PC-3 (cell line): Measurements from ENCODE around the gene DET1. TPM values are rescaled to one million over a fixed set of nuclear protein-coding genes. Genes with fewer than 3 reads are reported as not detected.

ENCODE experiments used
- ATAC-seq: fragments of 200-7000 bp; cut with Tn5 transposase; 2 replicates; pipeline ENCODE4 v1.9.1; 2020; ENCODE audit warnings: mild to moderate bottlenecking, moderate library complexity
- BruUV-seq: library from RNA; stranded (reverse); fragments of 400-500 nt; replicated peaks from 2 replicates; lab custom pipeline; 2021; lab: Mats Ljungman, UMichigan
- CTCF ChIA-PET: fragments of 300-600 bp; sonication (Branson Sonifier 250); formaldehyde crosslinking; loops from one replicate; lab custom pipeline; 2022; ENCODE audit warnings: antibody characterized with exemption; lab: Charles Lee
- POLR2A ChIA-PET: fragments of 300-600 bp; sonication (Branson Sonifier 250); formaldehyde crosslinking; loops from one replicate; lab custom pipeline; 2022; ENCODE audit warnings: antibody characterized with exemption; ENCODE audit not compliant: unreplicated experiment; lab: Charles Lee
- DNase-seq: peaks from one replicate; pipeline ENCODE4 v3.0.0-alpha.2; 2015
- H2AFZ ChIP-seq: fragments of 300-600 bp; sonication (generic); 2 replicates; pipeline ENCODE4 v1.6.0; 2016; ENCODE audit warnings: antibody characterized with exemption, low read length
- H3F3A ChIP-seq: fragments of 300-600 bp; sonication (generic); one replicate; pipeline ENCODE4 v1.6.0; 2017; ENCODE audit warnings: antibody characterized with exemption, low read length, control low read depth, mild to moderate bottlenecking; ENCODE audit not compliant: unreplicated experiment
- H3K27ac ChIP-seq: fragments of 300-600 bp; sonication (generic); 2 replicates; pipeline ENCODE4 v1.5.1; 2016; ENCODE audit warnings: mild to moderate bottlenecking, low read length
- H3K27me3 ChIP-seq: fragments of 300-600 bp; sonication (generic); 2 replicates; pipeline ENCODE4 v1.6.1; 2016; ENCODE audit warnings: low read length, mixed read lengths
- H3K36me3 ChIP-seq: fragments of 300-600 bp; sonication (generic); 2 replicates; pipeline ENCODE4 v1.6.1; 2016; ENCODE audit warnings: low read depth, mixed run types, low read length, mixed read lengths
- H3K4me1 ChIP-seq: fragments of 300-600 bp; sonication (generic); 2 replicates; pipeline ENCODE4 v1.5.1; 2016; ENCODE audit warnings: low read length; ENCODE audit not compliant: insufficient read depth
- H3K4me2 ChIP-seq: fragments of 300-600 bp; sonication (generic); 2 replicates; pipeline ENCODE4 v1.6.0; 2016; ENCODE audit warnings: low read length
- H3K4me3 ChIP-seq: fragments of 300-600 bp; sonication (generic); 2 replicates; pipeline ENCODE4 v1.5.1; 2016; ENCODE audit warnings: mild to moderate bottlenecking, low read length, mixed read lengths
- H3K79me2 ChIP-seq: fragments of 300-600 bp; sonication (generic); 2 replicates; pipeline ENCODE4 v1.6.1; 2017; ENCODE audit warnings: low read length, mixed read lengths
- H3K9ac ChIP-seq: fragments of 300-600 bp; sonication (generic); 2 replicates; pipeline ENCODE4 v1.6.0; 2016; ENCODE audit warnings: mild to moderate bottlenecking, low read length
- H3K9me2 ChIP-seq: fragments of 300-600 bp; sonication (generic); replicated peaks from 2 replicates; pipeline ENCODE4 v1.6.1; 2016; ENCODE audit warnings: mixed run types, low read length, mixed read lengths
- H3K9me3 ChIP-seq: fragments of 300-600 bp; sonication (generic); 2 replicates; pipeline ENCODE4 v1.6.1; 2016; ENCODE audit warnings: low read length, mixed read lengths
- H4K20me1 ChIP-seq: fragments of 300-600 bp; sonication (generic); 2 replicates; pipeline ENCODE4 v1.6.1; 2016; ENCODE audit warnings: low read length, mixed read lengths
- EZH2 ChIP-seq: fragments of 300-600 bp; sonication (generic); IDR thresholded peaks from one replicate; pipeline ENCODE4 v1.6.1; 2017; ENCODE audit warnings: antibody characterized with exemption, mild to moderate bottlenecking, low read length; ENCODE audit not compliant: unreplicated experiment
- EZH2phosphoT487 ChIP-seq: fragments of 300-600 bp; sonication (generic); IDR thresholded peaks from 2 replicates; pipeline ENCODE4 v1.6.1; 2018; ENCODE audit warnings: mild to moderate bottlenecking, antibody characterized with exemption, low read length, borderline replicate concordance
- intact Hi-C: fragments of 100-400 bp; cut with micrococcal nuclease; formaldehyde crosslinking; loops from 2 replicates; pipeline ENCODE4 v1.9.0; 2023
- total RNA-seq: library from RNA; depleted of rRNA; stranded (reverse); fragments of >200 nt; gene quantifications from 2 replicates; pipeline ENCODE4 v1.2.3, GENCODE V29; 2014
- TF ChIP-seq, protein P1 (sequence below): fragments of 300-600 bp; sonication (generic); conservative IDR thresholded peaks from 2 replicates; pipeline ENCODE4 v1.5.1; 2017; ENCODE audit warnings: antibody characterized with exemption, low read depth, mild to moderate bottlenecking, low read length

The DET1 gene
- total RNA-seq, 1 experiment from 2014 or later = 1.6 TPM

DNA sequence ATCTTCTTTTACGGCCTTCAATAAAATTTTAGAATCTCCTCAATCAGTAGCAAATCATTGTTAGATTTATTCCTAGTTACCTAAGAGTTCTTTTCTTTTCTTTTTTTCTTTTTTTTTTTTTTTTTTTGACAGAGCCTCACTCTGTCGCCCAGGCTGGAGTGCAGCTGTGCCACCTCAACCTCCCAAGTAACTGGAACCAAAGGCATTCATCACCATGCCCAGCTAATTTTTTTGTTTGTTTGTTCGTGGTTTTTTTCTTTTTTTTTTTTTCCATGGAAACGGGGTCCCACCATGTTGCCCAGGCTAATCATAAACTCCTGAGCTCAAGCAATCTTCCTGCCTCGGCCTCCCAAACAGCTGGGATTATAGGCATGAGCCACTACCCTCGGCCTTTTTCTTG, 44.3 kb upstream of the DET1 start:
- no peak for ATAC-seq
- DNase-seq = no peak
- peaks cover 20% of the 10 kb centered on the region; the same call in 1 of the 2 replicates for H3K27me3 ChIP-seq
- no peaks in the 10 kb centered on the region for H4K20me1 ChIP-seq
- no peaks in the 10 kb centered on the region for H3F3A ChIP-seq
- peaks cover 11% of the 10 kb centered on the region; the same call in 1 of the 2 replicates for H3K4me1 ChIP-seq
- ChIA-PET CTCF (no interaction called here), POLR2A (no interaction called here)
- TF ChIP-seq EZH2 (no peak), EZH2phosphoT487 (no peak)
- TF ChIP-seq, protein P1, sequence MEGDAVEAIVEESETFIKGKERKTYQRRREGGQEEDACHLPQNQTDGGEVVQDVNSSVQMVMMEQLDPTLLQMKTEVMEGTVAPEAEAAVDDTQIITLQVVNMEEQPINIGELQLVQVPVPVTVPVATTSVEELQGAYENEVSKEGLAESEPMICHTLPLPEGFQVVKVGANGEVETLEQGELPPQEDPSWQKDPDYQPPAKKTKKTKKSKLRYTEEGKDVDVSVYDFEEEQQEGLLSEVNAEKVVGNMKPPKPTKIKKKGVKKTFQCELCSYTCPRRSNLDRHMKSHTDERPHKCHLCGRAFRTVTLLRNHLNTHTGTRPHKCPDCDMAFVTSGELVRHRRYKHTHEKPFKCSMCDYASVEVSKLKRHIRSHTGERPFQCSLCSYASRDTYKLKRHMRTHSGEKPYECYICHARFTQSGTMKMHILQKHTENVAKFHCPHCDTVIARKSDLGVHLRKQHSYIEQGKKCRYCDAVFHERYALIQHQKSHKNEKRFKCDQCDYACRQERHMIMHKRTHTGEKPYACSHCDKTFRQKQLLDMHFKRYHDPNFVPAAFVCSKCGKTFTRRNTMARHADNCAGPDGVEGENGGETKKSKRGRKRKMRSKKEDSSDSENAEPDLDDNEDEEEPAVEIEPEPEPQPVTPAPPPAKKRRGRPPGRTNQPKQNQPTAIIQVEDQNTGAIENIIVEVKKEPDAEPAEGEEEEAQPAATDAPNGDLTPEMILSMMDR = no peak
- intact Hi-C loops = no loop called here
- H3K9ac ChIP-seq = no peak overlapping the region
- no peak overlapping the region for H2AFZ ChIP-seq
- H3K9me3 ChIP-seq = no peaks in the 10 kb centered on the region
- H3K36me3 ChIP-seq = no peaks in the 10 kb centered on the region
- H3K79me2 ChIP-seq = no peaks in the 10 kb centered on the region
- H3K27ac ChIP-seq = no peak overlapping the region
- H3K9me2 ChIP-seq = no peaks in the 10 kb centered on the region
- H3K4me2 ChIP-seq = no peak overlapping the region
- no TSS peak for BruUV-seq
- no peak overlapping the region for H3K4me3 ChIP-seq

DNA sequence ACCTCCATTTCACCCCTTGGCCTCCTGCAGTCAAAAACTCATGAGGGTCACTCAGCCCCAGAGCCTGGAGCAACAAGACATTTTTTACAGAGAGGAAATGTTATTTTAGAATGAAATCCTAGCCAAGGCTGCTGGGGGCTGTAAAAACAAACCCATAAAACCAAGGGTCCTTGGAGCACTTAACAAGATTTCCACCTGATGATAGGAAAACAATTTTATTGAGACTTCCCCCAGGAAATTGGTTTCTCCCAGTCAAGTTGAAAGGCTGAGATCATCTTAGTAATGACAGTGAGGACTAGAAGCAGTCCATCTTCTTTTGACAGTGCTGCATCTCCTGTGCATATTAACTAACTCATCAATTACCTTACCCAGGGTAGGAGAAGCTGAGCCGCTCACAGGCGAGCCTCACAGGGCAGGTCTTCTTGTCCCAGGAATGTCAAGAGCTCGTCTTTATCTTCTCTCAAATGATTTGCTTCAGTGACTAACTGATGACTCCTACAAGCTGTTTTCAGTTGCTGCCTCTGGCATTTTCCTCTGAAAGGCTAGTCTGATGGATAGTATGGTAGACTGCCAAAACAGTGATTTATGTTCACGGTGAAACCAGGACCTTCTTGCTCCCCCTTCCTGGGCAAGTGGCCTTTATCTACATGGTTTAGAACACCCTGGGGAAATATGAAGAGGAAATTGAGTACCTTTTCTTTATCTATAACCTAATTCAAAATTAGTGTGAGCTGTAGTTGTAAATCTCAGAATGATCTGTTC, 40.1 kb upstream of the DET1 start:
- Histone ChIP-seq H3K79me2 (no peaks in the 10 kb centered on the region), H3K4me2 (0 out of 2 replicates have a peak overlapping the region, but pooled peaks have one; percentile 4), H3K9ac (no peak overlapping the region), H3K9me2 (no peaks in the 10 kb centered on the region), H4K20me1 (no peaks in the 10 kb centered on the region), H3K36me3 (no peaks in the 10 kb centered on the region), H3F3A (no peaks in the 10 kb centered on the region), H3K9me3 (no peaks in the 10 kb centered on the region), H3K27ac (no peak overlapping the region), H3K4me1 (peaks cover 11% of the 10 kb centered on the region; the same call in 1 of the 2 replicates), H3K4me3 (no peak overlapping the region), H2AFZ (no peak overlapping the region), H3K27me3 (0 out of 2 replicates have a peak, but pooled peaks cover under 1% of the 10 kb centered on the region)
- BruUV-seq = no TSS peak
- ChIA-PET CTCF (interaction anchor here (0.8 kb wide), 1 partner anchor 28 kb away, joined by 3 read pairs; no protein-coding TSS in a partner anchor), POLR2A (no interaction called here)
- intact Hi-C loops = no loop called here
- no peak for TF ChIP-seq EZH2
- TF ChIP-seq, protein P1 = no peak
- no peak for TF ChIP-seq EZH2phosphoT487
- DNase-seq (peak; percentile 86), ATAC-seq (peak; percentile 62)

DNA sequence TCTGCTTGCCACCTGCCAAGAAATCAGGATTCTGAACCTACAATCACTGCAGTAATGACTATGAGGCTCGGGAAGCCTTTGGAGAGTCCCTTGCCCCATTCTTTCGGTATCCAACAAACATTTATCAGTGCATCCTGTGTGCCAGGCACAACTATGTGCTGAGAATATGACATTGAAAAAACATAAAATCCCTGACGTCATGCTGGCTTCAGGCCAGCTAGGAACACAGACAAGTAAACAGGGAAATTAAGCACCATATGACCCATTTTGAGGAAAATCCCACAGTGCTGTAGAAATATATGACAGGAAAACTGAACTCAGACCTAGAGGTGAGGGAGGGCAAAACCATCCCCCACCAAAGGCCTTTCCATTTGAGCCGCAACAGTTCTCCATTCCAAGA, 34.1 kb upstream of the DET1 start:
- ATAC-seq = no peak
- H3K4me3 ChIP-seq = no peak overlapping the region
- no peaks in the 10 kb centered on the region for H3K4me1 ChIP-seq
- no peaks in the 10 kb centered on the region for H4K20me1 ChIP-seq
- H3K9me3 ChIP-seq = no peaks in the 10 kb centered on the region
- ChIA-PET POLR2A (no interaction called here), CTCF (no interaction called here)
- H3K79me2 ChIP-seq = no peaks in the 10 kb centered on the region
- no peak overlapping the region for H3K9ac ChIP-seq
- no peak for DNase-seq
- no peaks in the 10 kb centered on the region for H3K36me3 ChIP-seq
- no peak overlapping the region for H3K27ac ChIP-seq
- peaks cover 6% of the 10 kb centered on the region; the same call in 1 of the 2 replicates for H3K27me3 ChIP-seq
- no peak overlapping the region for H3K4me2 ChIP-seq
- H3F3A ChIP-seq = no peaks in the 10 kb centered on the region
- no TSS peak for BruUV-seq
- H3K9me2 ChIP-seq = no peaks in the 10 kb centered on the region
- H2AFZ ChIP-seq = no peak overlapping the region
- no peak for TF ChIP-seq EZH2
- TF ChIP-seq, protein P1 = no peak
- TF ChIP-seq EZH2phosphoT487 = no peak
- intact Hi-C loops = no loop called here
